Thyroid gland (tissue), 4 donors: ENCODE results near the gene EYS.

Source experiments
- CTCF ChIP-seq, 6 experiments: fragments of 200-600 bp in 3 of 6; fragments of 450-650 bp in 3 of 6; sonication (generic) in 3 of 6; IDR thresholded peaks; one replicate each; pipeline ENCODE4 v1.5.1; 2016 to 2019; ENCODE audit warnings: antibody characterized with exemption in 6 of 6, mild to moderate bottlenecking in 2 of 6, inconsistent platforms in 1 of 6, moderate library complexity in 1 of 6
- POLR2A ChIP-seq, 2 donors: fragments of 450-650 bp; IDR thresholded peaks; one replicate each; pipeline ENCODE4 v1.6.1; 2017; ENCODE audit warnings: antibody characterized with exemption in 2 of 2, mild to moderate bottlenecking in 2 of 2, moderate library complexity in 1 of 2

GRCh38 chr6:65295812-65296211 is 411.2 kb downstream of the EYS start:
- TF ChIP-seq CTCF (IDR thresholded peaks at IDR 0.05) (no peak), POLR2A (IDR thresholded peaks at IDR 0.05) (no peak)
